Measurements from ENCODE around the gene TFF2. TPM values are rescaled to one million over a fixed set of nuclear protein-coding genes. Genes with fewer than 3 reads are reported as not detected.

Gene TFF2
- total and polyA plus RNA-seq, 4 donors = 2.1 TPM; not detected in 3

DNA sequence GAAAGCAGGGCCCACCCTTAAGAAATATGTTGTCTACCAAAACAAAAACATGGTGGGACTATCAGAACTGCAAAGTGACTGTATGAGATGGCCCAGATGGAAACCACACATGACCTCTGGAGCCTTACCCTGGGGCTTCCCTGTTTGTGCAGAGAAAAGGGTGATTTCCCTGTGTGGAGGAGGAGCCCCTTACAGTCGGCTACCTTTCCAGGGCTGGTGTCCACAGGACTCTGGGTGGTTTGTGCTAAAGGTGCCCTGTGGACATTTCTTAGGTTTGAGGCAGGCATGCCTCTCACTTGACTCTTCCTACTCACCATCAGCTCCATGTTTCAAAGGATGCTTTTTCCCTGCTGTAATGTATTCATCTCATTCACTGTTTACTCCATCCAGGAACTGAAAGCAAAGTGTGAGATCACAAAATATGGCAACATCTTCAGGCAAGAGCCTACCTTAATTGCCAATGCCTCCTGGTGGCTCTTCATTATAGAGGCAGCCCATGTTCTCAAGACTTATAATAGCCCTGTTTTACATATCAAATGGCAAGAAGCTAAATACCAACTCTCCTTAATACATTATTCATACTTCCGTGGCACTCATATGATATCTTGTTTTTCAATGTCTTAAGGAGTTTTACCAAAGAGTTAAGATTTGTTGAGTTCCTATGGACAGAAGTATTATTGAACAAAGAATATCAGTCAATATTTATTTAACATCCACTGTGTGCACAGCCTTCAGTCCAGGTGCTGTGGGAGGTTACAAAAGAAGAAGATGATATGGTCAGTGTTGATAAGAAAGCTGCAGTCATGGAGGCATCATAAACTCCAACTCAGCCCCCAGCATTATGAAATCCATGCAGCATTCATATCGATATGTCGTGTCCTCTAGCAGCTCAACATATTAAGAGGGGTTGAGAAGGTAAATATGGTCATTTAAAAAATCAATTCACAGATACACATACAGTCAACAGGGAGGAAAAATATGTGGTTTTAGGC lies 20.1 kb downstream of the TFF2 start:
- DNase-seq = no peak
- WGBS, 2 donors = 84 to 86% methylated on average over 4 of the region's 4 CpGs
- Histone ChIP-seq H3K36me3 (ENCODE audit: control insufficient read depth in 1 of 2, insufficient read depth in 2 of 2, low read length in 1 of 2) (no peaks in the 10 kb centered on the region), H3K27me3 (ENCODE audit: control insufficient read depth in 1 of 2, insufficient read depth in 2 of 2, low read length in 1 of 2) (no peaks in the 10 kb centered on the region), H3K4me3 (ENCODE audit: low read length in 2 of 2) (no peak overlapping the region), H3K4me1 (ENCODE audit: control insufficient read depth in 1 of 2, insufficient read depth in 2 of 2, low read length in 2 of 2) (no peaks in the 10 kb centered on the region), H3K9me3 (ENCODE audit: control insufficient read depth, low read length) (peaks cover 5% of the 10 kb centered on the region), H3K27ac (ENCODE audit: low read depth in 1 of 2, low read length in 2 of 2) (no peak overlapping the region)
- no peak for ATAC-seq (ENCODE audit: low FRiP score)
- intact Hi-C loops (cut with DNase I) = no loop called here

DNA sequence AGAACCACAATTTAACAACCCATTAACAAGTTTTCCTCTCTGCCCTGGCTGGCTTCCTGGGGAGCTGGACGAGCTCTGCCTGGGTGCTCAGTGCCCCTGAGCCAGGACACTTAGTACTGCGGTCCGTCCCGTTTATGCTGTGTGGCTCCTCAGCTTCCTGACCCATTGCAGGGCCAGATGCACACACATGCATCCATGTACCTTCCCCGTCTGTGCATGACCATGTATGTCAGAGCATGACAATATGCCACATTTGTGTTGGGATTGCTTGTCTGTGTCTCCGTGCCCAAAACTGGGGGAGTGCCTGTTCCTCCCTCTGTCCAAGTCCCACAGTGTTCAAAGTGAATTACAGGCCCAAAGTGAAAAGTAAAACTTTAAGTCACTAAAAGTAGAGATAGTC lies 25.9 kb downstream of the TFF2 start:
- no peaks in the 10 kb centered on the region for H3K27me3 ChIP-seq (ENCODE audit: control insufficient read depth in 1 of 2, insufficient read depth in 2 of 2, low read length in 1 of 2)
- H3K9me3 ChIP-seq (ENCODE audit: control insufficient read depth, low read length) = peaks cover 2% of the 10 kb centered on the region
- H3K27ac ChIP-seq (ENCODE audit: low read depth in 1 of 2, low read length in 2 of 2) = no peak overlapping the region
- intact Hi-C loops (cut with DNase I) = no loop called here
- DNase-seq (no peak), ATAC-seq (ENCODE audit: low FRiP score) (no peak)
- no peaks in the 10 kb centered on the region for H3K4me1 ChIP-seq (ENCODE audit: control insufficient read depth in 1 of 2, insufficient read depth in 2 of 2, low read length in 2 of 2)
- no peak overlapping the region for H3K4me3 ChIP-seq (ENCODE audit: low read length in 2 of 2)
- no peaks in the 10 kb centered on the region for H3K36me3 ChIP-seq (ENCODE audit: control insufficient read depth in 1 of 2, insufficient read depth in 2 of 2, low read length in 1 of 2)
- 83% methylated on average over 6 of the region's 6 CpGs for WGBS, 2 donors

DNA sequence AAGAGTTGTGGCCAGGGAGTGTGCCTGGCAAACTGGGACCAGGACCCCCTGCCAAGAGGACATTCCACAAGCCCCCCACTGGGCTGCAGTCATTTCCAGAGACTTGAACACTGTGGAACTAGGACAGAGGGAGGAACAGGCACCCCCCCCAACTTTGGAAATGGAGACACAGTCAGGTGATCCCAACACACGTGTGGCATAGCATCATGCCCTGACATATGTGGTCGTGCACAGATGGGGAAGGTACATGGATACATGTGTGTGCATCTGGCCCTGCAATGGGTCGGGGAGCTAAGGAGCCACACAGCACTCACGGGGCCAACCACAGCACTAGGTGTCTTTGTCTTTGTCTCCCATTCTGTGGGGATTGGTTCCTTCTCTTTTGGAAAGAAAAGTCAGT lies 28.9 kb downstream of the TFF2 start:
- no peak overlapping the region for H3K27ac ChIP-seq (ENCODE audit: low read depth in 1 of 2, low read length in 2 of 2)
- 80 to 85% methylated on average over 4 of the region's 4 CpGs for WGBS, 2 donors
- H3K36me3 ChIP-seq (ENCODE audit: control insufficient read depth in 1 of 2, insufficient read depth in 2 of 2, low read length in 1 of 2) = no peaks in the 10 kb centered on the region
- H3K4me3 ChIP-seq (ENCODE audit: low read length in 2 of 2) = no peak overlapping the region
- no peaks in the 10 kb centered on the region for H3K4me1 ChIP-seq (ENCODE audit: control insufficient read depth in 1 of 2, insufficient read depth in 2 of 2, low read length in 2 of 2)
- intact Hi-C loops (cut with DNase I) = no loop called here
- H3K27me3 ChIP-seq (ENCODE audit: control insufficient read depth in 1 of 2, insufficient read depth in 2 of 2, low read length in 1 of 2) = no peaks in the 10 kb centered on the region
- no peak for ATAC-seq (ENCODE audit: low FRiP score)
- peaks cover 2% of the 10 kb centered on the region for H3K9me3 ChIP-seq (ENCODE audit: control insufficient read depth, low read length)
- no peak for DNase-seq

DNA sequence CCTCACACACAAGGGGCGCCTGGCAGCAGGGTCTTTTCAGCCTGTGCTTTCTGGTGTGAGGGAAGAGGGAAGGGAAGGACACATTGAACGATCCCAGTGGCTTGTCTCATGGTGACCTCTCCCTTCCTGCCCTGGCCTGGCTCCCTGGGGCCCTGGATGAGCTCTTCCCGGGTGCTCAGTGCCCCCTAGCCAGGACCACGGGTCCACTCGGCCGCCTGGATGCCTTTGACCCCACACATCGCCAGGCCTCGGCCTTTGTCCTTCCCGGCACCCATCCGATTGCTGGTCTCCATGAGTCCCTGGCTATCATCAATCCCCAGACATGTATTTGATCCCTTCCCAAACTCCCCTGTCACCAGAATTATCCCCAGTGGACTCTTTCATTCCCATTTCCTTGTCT lies 29.6 kb downstream of the TFF2 start:
- no peak overlapping the region for H3K27ac ChIP-seq (ENCODE audit: low read depth in 1 of 2, low read length in 2 of 2)
- no peak overlapping the region for H3K4me3 ChIP-seq (ENCODE audit: low read length in 2 of 2)
- peaks cover 2% of the 10 kb centered on the region for H3K9me3 ChIP-seq (ENCODE audit: control insufficient read depth, low read length)
- WGBS, 2 donors = 82 to 84% methylated on average over 10 of the region's 10 CpGs
- DNase-seq (no peak), ATAC-seq (ENCODE audit: low FRiP score) (no peak)
- H3K36me3 ChIP-seq (ENCODE audit: control insufficient read depth in 1 of 2, insufficient read depth in 2 of 2, low read length in 1 of 2) = no peaks in the 10 kb centered on the region
- H3K27me3 ChIP-seq (ENCODE audit: control insufficient read depth in 1 of 2, insufficient read depth in 2 of 2, low read length in 1 of 2) = no peaks in the 10 kb centered on the region
- H3K4me1 ChIP-seq (ENCODE audit: control insufficient read depth in 1 of 2, insufficient read depth in 2 of 2, low read length in 2 of 2) = no peaks in the 10 kb centered on the region
- intact Hi-C loops (cut with DNase I) = no loop called here

DNA sequence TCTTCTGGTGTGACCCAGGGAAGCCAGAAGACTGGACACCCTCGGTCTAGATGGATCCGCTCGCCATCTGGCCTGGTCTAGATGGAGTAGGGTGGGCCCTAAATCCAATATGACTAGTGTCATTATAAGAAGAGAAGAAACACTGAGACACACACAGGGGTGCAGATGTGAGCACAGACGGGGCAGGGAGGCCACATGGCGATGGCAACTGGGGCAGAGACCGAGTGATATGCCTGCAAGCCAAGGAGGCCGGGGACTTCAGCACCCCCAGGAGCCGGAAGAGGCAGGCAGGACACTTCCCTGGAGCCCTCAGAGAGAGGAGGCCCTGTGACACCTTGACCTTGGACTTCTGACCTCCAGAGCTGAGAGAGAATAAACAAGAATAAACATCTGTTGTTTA lies 30.0 kb downstream of the TFF2 start:
- Histone ChIP-seq H3K4me1 (ENCODE audit: control insufficient read depth in 1 of 2, insufficient read depth in 2 of 2, low read length in 2 of 2) (no peaks in the 10 kb centered on the region), H3K9me3 (ENCODE audit: control insufficient read depth, low read length) (peaks cover 2% of the 10 kb centered on the region), H3K36me3 (ENCODE audit: control insufficient read depth in 1 of 2, insufficient read depth in 2 of 2, low read length in 1 of 2) (no peaks in the 10 kb centered on the region), H3K27me3 (ENCODE audit: control insufficient read depth in 1 of 2, insufficient read depth in 2 of 2, low read length in 1 of 2) (no peaks in the 10 kb centered on the region), H3K27ac (ENCODE audit: low read depth in 1 of 2, low read length in 2 of 2) (no peak overlapping the region), H3K4me3 (ENCODE audit: low read length in 2 of 2) (no peak overlapping the region)
- intact Hi-C loops (cut with DNase I) = no loop called here
- 88 to 90% methylated on average over 8 of the region's 8 CpGs for WGBS, 2 donors
- ATAC-seq (ENCODE audit: low FRiP score) (no peak), DNase-seq (no peak)

DNA sequence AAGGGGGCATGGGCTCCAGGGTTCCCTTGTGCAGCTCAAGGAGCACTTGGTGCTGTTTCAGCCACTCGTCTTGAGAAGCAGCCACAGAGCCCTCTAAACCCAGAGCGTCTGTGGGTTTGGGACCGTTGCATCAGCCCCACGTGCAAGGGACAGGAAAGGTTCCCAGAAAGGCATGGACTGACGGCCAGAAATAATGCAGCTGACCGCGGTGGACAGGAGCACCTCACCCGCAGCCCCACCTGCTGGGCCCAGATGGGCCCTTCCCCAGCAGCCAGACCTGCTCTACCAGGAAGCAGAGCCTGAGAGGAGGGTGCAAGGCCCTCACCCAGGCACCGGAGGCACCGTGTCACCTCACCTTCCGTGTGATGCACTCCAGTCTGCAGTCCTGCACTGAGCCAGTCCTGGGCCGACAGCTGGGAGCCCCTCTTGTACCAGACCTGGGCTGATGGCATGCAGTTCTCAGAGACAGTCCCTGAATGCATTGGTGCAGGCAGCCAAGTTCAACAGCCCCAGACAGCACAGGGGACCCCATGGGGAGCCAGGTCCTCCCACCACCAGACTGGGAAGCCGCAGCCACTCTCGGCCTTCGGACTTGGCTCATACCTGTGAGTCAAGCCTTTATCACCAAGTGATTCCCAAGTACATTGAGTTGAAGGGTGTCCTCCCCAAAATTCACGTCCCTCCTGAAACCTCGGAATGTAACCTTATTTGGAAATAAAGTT lies 30.8 kb downstream of the TFF2 start:
- no peak for DNase-seq
- H3K4me3 ChIP-seq (ENCODE audit: low read length in 2 of 2) = no peak overlapping the region
- no peaks in the 10 kb centered on the region for H3K36me3 ChIP-seq (ENCODE audit: control insufficient read depth in 1 of 2, insufficient read depth in 2 of 2, low read length in 1 of 2)
- no peaks in the 10 kb centered on the region for H3K9me3 ChIP-seq (ENCODE audit: control insufficient read depth, low read length)
- WGBS, 2 donors = 65 to 71% methylated on average over 17 of the region's 17 CpGs
- H3K27me3 ChIP-seq (ENCODE audit: control insufficient read depth in 1 of 2, insufficient read depth in 2 of 2, low read length in 1 of 2) = no peaks in the 10 kb centered on the region
- peak; percentile 14 for ATAC-seq (ENCODE audit: low FRiP score)
- H3K27ac ChIP-seq (ENCODE audit: low read depth in 1 of 2, low read length in 2 of 2) = no peak overlapping the region
- H3K4me1 ChIP-seq (ENCODE audit: control insufficient read depth in 1 of 2, insufficient read depth in 2 of 2, low read length in 2 of 2) = no peaks in the 10 kb centered on the region
- intact Hi-C loops (cut with DNase I) = no loop called here

DNA sequence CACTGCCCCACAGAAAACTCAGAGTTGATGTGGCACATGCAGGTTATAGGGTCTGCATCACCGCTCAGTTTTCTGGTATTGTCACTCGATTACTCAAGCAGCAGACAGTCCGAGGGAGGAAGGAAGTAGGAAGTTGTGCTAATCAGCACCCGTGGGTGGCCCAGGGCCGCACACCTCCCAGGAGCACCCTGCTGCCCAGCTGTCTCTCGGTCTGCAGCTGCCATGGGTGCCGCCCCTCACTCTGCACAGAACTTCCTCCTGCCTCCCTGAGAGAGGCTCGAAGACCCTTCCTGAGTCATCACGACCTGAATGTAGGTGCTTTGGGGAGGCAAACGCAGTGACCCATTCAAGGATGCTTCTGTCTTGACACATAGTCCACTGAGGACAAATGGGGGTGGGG lies 31.4 kb downstream of the TFF2 start:
- DNase-seq (no peak), ATAC-seq (ENCODE audit: low FRiP score) (no peak)
- no peaks in the 10 kb centered on the region for H3K4me1 ChIP-seq (ENCODE audit: control insufficient read depth in 1 of 2, insufficient read depth in 2 of 2, low read length in 2 of 2)
- intact Hi-C loops (cut with DNase I) = no loop called here
- no peaks in the 10 kb centered on the region for H3K36me3 ChIP-seq (ENCODE audit: control insufficient read depth in 1 of 2, insufficient read depth in 2 of 2, low read length in 1 of 2)
- no peak overlapping the region for H3K27ac ChIP-seq (ENCODE audit: low read depth in 1 of 2, low read length in 2 of 2)
- H3K4me3 ChIP-seq (ENCODE audit: low read length in 2 of 2) = no peak overlapping the region
- 72 to 79% methylated on average over 10 of the region's 10 CpGs for WGBS, 2 donors
- no peaks in the 10 kb centered on the region for H3K9me3 ChIP-seq (ENCODE audit: control insufficient read depth, low read length)
- H3K27me3 ChIP-seq (ENCODE audit: control insufficient read depth in 1 of 2, insufficient read depth in 2 of 2, low read length in 1 of 2) = no peaks in the 10 kb centered on the region

DNA sequence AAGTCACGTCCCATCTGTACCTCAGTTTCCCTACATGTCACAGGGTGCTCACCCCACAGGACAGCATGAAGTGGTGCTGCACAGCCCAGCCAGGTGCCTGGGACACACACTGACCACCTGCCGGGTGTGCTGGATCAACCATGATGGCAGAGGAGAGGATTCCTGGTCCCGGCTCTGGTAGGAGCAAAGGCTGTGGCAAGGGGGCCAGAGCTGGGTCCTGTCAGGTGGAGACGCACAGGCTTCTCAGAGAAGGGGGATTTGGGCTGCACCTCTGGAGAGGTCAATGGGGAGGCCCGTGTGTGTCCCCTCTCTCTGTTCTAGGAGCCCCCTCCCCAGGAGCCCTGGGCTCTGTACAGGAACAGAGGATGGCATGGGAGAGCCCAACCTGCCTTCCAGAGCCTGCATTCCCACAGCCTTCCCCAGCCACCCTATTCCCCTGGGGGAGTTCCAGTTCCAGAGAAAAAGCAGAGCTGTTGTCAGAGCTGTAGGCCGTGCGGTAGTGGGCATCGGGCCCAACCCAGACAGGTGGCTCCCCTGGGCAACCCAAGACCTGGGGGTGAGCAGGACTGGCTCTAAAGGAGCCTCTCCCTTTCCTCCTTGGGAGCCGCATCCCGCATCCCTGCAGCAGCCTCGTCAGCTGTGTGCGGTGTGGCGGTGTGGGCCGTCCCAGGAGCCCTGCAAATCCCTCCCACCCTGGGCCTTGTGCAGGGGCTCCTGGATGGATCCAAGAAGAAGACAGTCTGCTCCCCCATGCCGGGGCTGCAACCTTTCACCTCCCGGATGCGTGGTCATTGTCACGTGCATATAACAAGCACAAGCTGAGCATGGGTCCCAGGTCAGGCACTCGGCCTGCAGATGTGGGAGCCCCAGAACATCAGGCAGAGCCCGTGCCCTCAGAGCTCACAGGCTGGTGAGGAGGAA lies 32.7 kb downstream of the TFF2 start:
- DNase-seq (no peak), ATAC-seq (ENCODE audit: low FRiP score) (no peak)
- intact Hi-C loops (cut with DNase I) = no loop called here
- Histone ChIP-seq H3K27ac (ENCODE audit: low read depth in 1 of 2, low read length in 2 of 2) (no peak overlapping the region), H3K4me3 (ENCODE audit: low read length in 2 of 2) (no peak overlapping the region), H3K36me3 (ENCODE audit: control insufficient read depth in 1 of 2, insufficient read depth in 2 of 2, low read length in 1 of 2) (no peaks in the 10 kb centered on the region), H3K27me3 (ENCODE audit: control insufficient read depth in 1 of 2, insufficient read depth in 2 of 2, low read length in 1 of 2) (no peaks in the 10 kb centered on the region), H3K4me1 (ENCODE audit: control insufficient read depth in 1 of 2, insufficient read depth in 2 of 2, low read length in 2 of 2) (no peaks in the 10 kb centered on the region), H3K9me3 (ENCODE audit: control insufficient read depth, low read length) (no peaks in the 10 kb centered on the region)
- WGBS, 2 donors = 69 to 76% methylated on average over 20 of the region's 20 CpGs
